ENCODE measurements around the gene PCDHA7.
"Not testable (repeated sequence)": the region's sequence is repeated elsewhere in the genome, so short reads cannot be mapped to it uniquely, and the experiment has no call there.

The PCDHA7 gene

DNA sequence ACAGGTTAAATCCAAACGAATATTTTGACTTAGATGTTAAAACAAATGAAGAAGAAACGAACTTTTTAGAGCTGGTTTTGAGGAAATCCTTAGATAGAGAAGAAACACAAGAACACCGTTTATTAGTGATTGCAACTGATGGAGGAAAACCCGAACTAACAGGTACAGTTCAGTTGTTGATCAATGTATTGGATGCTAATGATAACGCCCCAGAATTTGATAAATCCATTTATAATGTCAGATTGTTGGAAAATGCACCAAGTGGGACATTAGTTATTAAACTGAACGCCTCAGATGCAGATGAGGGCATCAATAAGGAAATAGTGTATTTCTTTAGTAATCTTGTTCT is 11.8 kb upstream of the PCDHA7 start:
- no peak for DNase-seq

DNA sequence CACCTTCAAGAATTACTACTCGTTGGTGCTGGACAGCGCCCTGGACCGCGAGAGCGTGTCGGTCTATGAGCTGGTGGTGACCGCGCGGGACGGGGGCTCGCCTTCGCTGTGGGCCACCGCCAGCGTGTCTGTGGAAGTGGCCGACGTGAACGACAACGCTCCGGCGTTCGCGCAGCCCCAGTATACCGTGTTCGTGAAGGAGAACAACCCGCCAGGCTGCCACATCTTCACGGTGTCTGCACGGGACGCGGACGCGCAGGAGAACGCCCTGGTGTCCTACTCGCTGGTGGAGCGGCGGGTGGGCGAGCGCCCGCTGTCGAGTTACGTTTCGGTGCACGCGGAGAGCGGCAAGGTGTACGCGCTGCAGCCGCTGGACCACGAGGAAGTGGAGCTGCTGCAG is 11.1 kb upstream of the PCDHA7 start:
- not testable (repeated sequence) for DNase-seq

DNA sequence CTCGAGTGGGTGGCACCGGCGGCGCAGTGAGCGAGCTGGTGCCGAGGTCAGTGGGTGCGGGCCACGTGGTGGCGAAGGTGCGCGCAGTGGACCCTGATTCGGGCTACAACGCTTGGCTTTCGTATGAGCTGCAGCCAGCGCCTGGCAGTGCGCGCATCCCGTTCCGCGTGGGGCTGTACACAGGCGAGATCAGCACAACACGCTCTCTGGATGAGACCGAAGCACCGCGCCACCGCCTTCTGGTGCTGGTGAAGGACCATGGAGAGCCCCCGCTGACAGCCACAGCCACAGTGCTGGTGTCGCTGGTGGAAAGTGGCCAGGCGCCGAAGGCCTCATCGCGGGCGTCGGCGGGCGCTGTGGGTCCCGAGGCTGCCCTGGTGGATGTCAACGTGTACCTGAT is 10.6 kb upstream of the PCDHA7 start:
- no peak for DNase-seq

DNA sequence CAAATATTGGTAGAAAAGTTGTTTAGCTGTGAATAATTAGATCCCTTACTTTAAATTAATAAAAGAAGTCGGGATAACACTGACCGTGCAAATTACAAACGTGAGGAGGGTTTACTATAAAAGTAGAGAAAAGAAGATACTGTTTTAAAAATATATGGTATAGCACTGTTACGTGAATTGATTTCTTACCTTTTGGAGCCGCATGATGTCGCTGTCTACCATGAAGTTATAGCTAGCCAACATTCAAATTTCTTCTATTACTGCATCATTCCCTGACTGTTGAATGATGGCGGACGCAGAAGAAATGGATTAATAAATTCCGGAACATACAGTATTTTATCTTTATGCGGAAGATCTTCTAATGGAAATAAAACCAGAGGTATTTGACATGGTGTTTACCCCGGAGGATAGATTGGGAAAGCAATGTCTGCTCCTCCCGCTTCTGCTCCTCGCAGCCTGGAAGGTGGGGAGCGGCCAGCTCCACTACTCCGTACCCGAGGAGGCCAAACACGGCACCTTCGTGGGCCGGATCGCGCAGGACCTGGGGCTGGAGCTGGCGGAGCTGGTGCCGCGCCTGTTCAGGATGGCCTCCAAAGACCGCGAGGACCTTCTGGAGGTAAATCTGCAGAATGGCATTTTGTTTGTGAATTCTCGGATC is 6.2 kb upstream of the PCDHA7 start, which contains the start of gene PCDHA6:
TSS of gene PCDHA6 (plus strand) at position 257 of the 658 bp plus-strand sequence. CDS start at position 389, 132 bp downstream.
- no peak for DNase-seq

DNA sequence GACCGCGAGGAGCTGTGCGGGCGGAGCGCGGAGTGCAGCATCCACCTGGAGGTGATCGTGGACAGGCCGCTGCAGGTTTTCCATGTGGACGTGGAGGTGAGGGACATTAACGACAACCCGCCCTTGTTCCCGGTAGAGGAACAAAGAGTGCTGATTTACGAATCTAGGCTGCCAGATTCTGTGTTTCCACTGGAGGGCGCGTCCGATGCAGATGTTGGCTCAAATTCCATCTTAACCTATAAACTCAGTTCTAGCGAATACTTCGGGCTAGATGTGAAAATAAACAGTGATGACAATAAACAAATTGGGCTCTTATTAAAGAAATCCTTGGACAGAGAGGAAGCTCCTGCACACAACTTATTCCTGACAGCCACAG is 5.7 kb upstream of the PCDHA7 start:
- no peak for DNase-seq

GRCh38 chr5:140829511-140830501 is 4.3 kb upstream of the PCDHA7 start:
- DNase-seq, result not testable (repeated sequence)

- DNase-seq, result not testable (repeated sequence)
Measured at GRCh38 chr5:140834439-140835008, 455 bp downstream of the PCDHA7 start.

- DNase-seq, result no peak
Measured at GRCh38 chr5:140835622-140836510, 1.8 kb downstream of the PCDHA7 start.

DNA sequence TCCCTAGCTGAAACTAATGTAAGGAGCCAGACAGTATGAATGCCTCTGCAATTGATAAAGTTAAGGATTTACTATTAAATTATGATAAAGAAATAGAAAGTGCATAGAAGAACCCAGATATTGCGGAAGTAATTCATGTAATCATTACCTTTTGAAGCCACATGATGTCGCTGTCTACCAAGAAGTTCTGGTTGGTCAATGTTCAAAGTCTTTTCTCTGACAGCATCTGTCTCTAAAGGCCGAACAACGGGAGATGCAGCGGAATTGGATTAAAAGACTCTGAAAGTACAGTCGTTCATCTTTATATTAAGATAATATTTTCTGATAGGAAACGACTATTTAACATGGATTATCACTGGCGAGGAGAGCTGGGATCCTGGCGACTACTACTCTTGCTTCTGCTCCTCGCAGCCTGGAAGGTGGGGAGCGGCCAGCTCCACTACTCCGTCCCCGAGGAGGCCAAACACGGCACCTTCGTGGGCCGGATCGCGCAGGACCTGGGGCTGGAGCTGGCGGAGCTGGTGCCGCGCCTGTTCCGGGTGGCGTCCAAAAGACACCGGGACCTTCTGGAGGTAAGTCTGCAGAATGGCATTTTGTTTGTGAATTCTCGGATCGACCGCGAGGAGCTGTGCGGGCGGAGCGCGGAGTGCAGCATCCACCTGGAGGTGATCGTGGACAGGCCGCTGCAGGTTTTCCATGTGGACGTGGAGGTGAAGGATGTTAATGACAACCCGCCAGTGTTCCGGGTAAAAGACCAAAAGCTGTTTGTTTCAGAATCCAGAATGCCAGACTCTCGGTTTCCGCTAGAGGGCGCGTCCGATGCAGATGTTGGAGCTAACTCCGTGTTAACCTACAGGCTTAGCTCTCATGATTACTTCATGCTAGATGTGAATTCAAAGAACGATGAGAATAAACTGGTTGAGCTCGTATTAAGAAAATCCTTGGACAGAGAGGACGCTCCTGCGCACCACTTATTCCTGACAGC is 7.2 kb downstream of the PCDHA7 start, which contains the start of gene PCDHA8:
TSS of gene PCDHA8 (plus strand) at position 210 of the 985 bp plus-strand sequence. CDS start at position 345, 135 bp downstream.
- no peak for DNase-seq

DNA sequence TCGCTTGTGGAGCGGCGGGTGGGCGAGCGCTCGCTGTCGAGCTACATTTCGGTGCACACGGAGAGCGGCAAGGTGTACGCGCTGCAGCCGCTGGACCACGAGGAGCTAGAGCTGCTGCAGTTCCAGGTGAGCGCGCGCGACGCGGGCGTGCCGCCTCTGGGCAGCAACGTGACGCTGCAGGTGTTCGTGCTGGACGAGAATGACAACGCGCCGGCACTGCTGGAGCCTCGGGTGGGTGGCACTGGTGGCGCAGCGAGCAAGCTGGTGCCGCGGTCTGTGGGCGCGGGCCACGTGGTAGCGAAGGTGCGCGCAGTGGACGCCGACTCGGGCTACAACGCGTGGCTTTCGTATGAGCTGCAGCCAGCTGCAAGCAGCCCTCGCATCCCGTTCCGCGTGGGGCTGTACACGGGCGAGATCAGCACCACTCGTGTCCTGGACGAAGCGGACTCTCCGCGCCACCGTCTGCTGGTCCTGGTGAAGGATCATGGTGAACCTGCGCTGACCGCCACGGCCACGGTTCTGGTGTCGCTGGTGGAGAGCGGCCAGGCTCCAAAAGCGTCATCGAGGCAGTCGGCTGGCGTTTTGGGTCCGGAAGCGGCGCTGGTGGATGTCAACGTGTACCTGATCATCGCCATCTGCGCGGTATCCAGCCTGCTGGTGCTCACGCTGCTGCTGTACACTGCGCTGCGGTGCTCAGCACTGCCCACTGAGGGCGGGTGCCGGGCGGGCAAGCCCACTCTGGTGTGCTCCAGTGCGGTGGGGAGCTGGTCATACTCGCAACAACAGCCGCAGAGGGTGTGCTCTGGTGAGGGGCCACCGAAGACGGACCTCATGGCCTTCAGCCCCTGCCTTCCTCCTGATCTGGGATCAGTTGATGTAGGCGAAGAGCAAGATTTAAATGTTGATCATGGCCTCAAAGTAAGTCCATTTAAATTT is 9.0 kb downstream of the PCDHA7 start:
- DNase-seq, result no peak

DNA sequence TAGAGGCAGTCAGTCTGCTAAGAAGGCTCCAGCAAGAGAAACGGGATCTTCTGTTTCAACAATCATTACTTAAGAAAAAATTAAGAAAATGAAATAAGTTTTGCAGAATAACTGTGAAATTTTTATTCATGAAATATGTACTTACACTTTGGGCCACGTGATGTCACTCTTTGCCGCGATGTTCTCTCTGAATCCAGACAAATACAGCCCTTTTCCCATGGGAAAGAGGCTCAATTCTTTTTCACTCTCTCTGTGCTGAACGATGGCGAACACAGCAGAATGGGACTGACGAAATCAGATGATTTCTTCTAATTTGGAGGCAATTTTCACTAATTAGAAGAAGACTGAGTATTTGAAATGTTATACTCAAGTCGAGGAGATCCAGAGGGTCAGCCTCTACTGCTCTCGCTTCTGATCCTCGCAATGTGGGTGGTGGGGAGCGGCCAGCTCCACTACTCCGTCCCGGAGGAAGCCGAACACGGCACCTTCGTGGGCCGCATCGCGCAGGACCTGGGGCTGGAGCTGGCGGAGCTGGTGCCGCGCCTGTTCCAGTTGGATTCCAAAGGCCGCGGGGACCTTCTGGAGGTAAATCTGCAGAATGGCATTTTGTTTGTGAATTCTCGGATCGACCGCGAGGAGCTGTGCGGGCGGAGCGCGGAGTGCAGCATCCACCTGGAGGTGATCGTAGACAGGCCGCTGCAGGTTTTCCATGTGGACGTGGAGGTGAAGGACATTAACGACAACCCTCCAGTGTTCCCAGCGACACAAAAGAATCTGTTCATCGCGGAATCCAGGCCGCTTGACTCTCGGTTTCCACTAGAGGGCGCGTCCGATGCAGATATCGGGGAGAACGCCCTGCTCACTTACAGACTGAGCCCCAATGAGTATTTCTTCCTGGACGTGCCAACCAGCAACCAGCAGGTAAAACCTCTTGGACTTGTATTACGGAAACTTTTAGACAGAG is 14.4 kb downstream of the PCDHA7 start, which contains the start of gene PCDHA9:
TSS of gene PCDHA9 (plus strand) at position 244 of the 964 bp plus-strand sequence. CDS start at position 358, 114 bp downstream.
- DNase-seq, result not testable (repeated sequence)

DNA sequence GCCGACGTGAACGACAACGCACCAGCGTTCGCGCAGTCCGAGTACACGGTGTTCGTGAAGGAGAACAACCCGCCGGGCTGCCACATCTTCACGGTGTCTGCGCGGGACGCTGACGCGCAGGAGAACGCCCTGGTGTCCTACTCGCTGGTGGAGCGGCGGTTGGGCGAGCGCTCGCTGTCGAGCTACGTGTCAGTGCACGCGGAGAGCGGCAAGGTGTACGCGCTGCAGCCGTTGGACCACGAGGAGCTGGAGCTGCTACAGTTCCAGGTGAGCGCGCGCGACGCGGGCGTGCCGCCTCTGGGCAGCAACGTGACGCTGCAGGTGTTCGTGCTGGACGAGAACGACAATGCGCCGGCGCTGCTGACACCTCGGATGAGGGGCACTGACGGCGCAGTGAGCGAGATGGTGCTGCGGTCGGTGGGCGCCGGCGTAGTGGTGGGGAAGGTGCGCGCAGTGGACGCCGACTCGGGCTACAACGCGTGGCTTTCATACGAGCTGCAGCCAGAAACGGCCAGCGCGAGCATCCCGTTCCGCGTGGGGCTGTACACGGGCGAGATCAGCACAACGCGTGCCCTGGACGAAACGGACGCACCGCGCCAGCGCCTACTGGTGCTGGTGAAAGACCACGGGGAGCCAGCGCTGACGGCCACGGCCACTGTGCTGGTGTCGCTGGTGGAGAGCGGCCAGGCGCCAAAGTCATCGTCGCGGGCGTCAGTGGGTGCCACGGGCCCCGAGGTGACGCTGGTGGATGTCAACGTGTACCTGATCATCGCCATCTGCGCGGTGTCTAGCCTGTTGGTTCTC is 16.0 kb downstream of the PCDHA7 start:
- not testable (repeated sequence) for DNase-seq

DNA sequence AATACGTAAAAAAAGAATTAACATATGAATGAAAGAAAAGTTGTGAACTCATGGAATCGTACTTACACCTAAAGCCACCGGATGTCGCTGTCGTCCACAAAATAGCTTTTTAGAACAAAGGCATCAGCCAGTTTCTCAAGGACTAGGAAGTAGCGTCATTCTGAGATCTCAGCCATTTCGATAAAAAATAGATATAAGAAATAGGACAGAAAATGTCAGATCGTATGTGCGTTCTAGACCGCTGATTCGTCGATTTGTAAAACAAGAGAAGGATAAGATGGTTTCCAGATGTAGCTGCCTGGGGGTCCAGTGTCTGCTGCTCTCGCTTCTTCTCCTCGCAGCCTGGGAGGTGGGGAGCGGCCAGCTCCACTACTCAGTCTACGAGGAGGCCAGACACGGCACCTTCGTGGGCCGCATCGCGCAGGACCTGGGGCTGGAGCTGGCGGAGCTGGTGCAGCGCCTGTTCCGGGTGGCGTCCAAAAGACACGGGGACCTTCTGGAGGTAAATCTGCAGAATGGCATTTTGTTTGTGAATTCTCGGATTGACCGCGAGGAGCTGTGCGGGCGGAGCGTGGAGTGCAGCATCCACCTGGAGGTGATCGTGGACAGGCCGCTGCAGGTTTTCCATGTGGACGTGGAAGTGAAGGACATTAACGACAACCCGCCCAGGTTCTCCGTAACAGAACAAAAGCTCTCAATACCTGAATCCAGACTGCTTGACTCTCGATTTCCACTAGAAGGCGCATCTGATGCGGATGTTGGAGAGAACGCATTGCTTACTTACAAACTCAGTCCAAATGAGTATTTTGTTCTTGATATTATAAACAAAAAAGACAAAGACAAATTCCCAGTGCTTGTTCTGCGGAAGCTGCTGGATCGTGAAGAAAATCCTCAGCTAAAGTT is 22.0 kb downstream of the PCDHA7 start, which contains the start of gene PCDHA10:
TSS of gene PCDHA10 (plus strand) at position 126 of the 903 bp plus-strand sequence. CDS start at position 278, 152 bp downstream.
- peak; percentile 0 to 4 for DNase-seq

DNA sequence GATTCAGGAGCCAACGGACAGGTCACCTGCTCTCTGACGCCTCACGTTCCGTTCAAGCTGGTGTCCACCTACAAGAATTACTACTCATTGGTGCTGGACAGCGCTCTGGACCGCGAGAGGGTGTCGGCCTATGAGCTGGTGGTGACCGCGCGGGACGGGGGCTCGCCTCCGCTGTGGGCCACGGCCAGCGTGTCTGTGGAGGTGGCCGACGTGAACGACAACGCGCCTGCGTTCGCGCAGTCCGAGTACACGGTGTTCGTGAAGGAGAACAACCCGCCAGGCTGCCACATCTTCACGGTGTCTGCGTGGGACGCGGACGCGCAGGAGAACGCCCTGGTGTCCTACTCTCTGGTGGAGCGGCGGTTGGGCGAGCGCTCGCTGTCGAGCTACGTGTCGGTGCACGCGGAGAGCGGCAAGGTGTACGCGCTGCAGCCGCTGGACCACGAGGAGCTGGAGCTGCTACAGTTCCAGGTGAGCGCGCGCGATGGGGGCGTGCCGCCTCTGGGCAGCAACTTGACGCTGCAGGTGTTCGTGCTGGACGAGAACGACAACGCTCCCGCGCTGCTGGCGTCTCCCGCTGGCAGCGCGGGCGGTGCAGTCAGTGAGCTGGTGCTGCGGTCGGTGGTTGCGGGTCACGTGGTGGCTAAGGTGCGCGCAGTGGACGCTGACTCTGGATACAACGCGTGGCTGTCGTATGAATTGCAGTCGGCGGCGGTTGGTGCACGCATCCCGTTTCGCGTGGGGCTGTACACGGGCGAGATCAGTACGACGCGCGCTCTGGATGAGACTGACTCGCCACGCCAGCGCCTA is 23.3 kb downstream of the PCDHA7 start:
- DNase-seq, result no peak

GRCh38 chr5:140857987-140858240 is 23.8 kb downstream of the PCDHA7 start:
- DNase-seq, result no peak

Data from NCI-H1930 (cell line).